Measurements from ENCODE around the gene SAFB2. TPM values are rescaled to one million over a fixed set of nuclear protein-coding genes. Genes with fewer than 3 reads are reported as not detected.

SAFB2 gene
- total RNA-seq = 22.2 TPM
- 60.6 TPM for polyA plus RNA-seq
- long read RNA-seq, donor 1 = 0 reads
- long read RNA-seq, donor 2, partial matches to known transcripts = 198 of 203 reads
- long read RNA-seq, donor 2, other reads (novel, unspliced or antisense) = 0 of 203 reads
- long read RNA-seq, donor 3, partial matches to known transcripts = 68 of 75 reads
- long read RNA-seq, donor 3, other reads (novel, unspliced or antisense) = 6 of 75 reads
- long read RNA-seq, donor 4, partial matches to known transcripts = 55 of 55 reads
- long read RNA-seq, donor 4, other reads (novel, unspliced or antisense) = 0 of 55 reads
- long read RNA-seq, donor 5, partial matches to known transcripts = 89 of 90 reads
- long read RNA-seq, donor 5, other reads (novel, unspliced or antisense) = 0 of 90 reads
- long read RNA-seq, donor 6, partial matches to known transcripts = 27 of 28 reads
- long read RNA-seq, donor 6, other reads (novel, unspliced or antisense) = 0 of 28 reads
- long read RNA-seq, donor 7, partial matches to known transcripts = 50 of 61 reads
- long read RNA-seq, donor 7, other reads (novel, unspliced or antisense) = 11 of 61 reads
- long read RNA-seq, donor 8, partial matches to known transcripts = 21 of 22 reads
- long read RNA-seq, donor 8, other reads (novel, unspliced or antisense) = 0 of 22 reads
- long read RNA-seq, donor 9, partial matches to known transcripts = 49 of 49 reads
- long read RNA-seq, donor 9, other reads (novel, unspliced or antisense) = 0 of 49 reads
- long read RNA-seq, donor 10, partial matches to known transcripts = 39 of 39 reads
- long read RNA-seq, donor 10, other reads (novel, unspliced or antisense) = 0 of 39 reads

- WGBS = under 1% methylated on average over 116 of the region's 116 CpGs
- no peaks in the 10 kb centered on the region for H3K9me3 ChIP-seq (ENCODE audit: control insufficient read depth in 2 of 2, insufficient read depth in 1 of 2, low read length in 1 of 2)
- peaks cover 35 to 52% of the 10 kb centered on the region in 2 donors for H3K4me1 ChIP-seq (ENCODE audit: control insufficient read depth in 2 of 2, insufficient read depth in 2 of 2, low read length in 2 of 2)
- peak within 1 kb of the TSS; percentile 86 to 92 for H3K4me3 ChIP-seq (ENCODE audit: low read length in 2 of 2)
- peak within 1 kb of the TSS; percentile 94 to 99 for H3K27ac ChIP-seq (ENCODE audit: low read depth in 1 of 2, low read length in 1 of 2)
- peaks cover 39 to 65% of the 10 kb centered on the region in 2 donors for H3K36me3 ChIP-seq (ENCODE audit: control insufficient read depth in 2 of 2, insufficient read depth in 2 of 2, low read length in 1 of 2)
- no peaks in the 10 kb centered on the region for H3K27me3 ChIP-seq (ENCODE audit: control insufficient read depth in 2 of 2, insufficient read depth in 1 of 2, low read length in 1 of 2)
- DNase-seq (ENCODE audit: low read depth in 6 of 9, low spot score in 9 of 9) = peak; percentile 99 to 100 (median 100)
Observed at GRCh38 chr19:5622465-5623396, at the start of gene SAFB2, which contains the start of gene SAFB. TSS of gene SAFB2 (minus strand) at chr19:5622776. CDS start at chr19:5622715, 61 bp downstream. TSS of gene SAFB (plus strand) at chr19:5623083. CDS start at chr19:5623206, 123 bp downstream.

GRCh38 chr19:5671600-5671999, 49.0 kb upstream of the SAFB2 start:
- no peak for DNase-seq (ENCODE audit: low read depth in 6 of 9, low spot score in 9 of 9)
- H3K9me3 ChIP-seq (ENCODE audit: control insufficient read depth in 2 of 2, insufficient read depth in 1 of 2, low read length in 1 of 2) = no peaks in the 10 kb centered on the region
- no peaks in the 10 kb centered on the region for H3K27me3 ChIP-seq (ENCODE audit: control insufficient read depth in 2 of 2, insufficient read depth in 1 of 2, low read length in 1 of 2)
- 96% methylated on average over 7 of the region's 7 CpGs for WGBS
- peaks cover 37 to 51% of the 10 kb centered on the region in 2 donors for H3K36me3 ChIP-seq (ENCODE audit: control insufficient read depth in 2 of 2, insufficient read depth in 2 of 2, low read length in 1 of 2)
- H3K4me1 ChIP-seq (ENCODE audit: control insufficient read depth in 2 of 2, insufficient read depth in 2 of 2, low read length in 2 of 2) = no peaks in the 10 kb centered on the region
- H3K27ac ChIP-seq (ENCODE audit: low read depth in 1 of 2, low read length in 1 of 2) = no peak overlapping the region
- no peak overlapping the region for H3K4me3 ChIP-seq (ENCODE audit: low read length in 2 of 2)

GRCh38 chr19:5669212-5669611, 46.6 kb upstream of the SAFB2 start:
- no peaks in the 10 kb centered on the region for H3K27me3 ChIP-seq (ENCODE audit: control insufficient read depth in 2 of 2, insufficient read depth in 1 of 2, low read length in 1 of 2)
- no peaks in the 10 kb centered on the region for H3K9me3 ChIP-seq (ENCODE audit: control insufficient read depth in 2 of 2, insufficient read depth in 1 of 2, low read length in 1 of 2)
- no peak for DNase-seq (ENCODE audit: low read depth in 6 of 9, low spot score in 9 of 9)
- WGBS = 97% methylated on average over 11 of the region's 11 CpGs
- H3K4me1 ChIP-seq (ENCODE audit: control insufficient read depth in 2 of 2, insufficient read depth in 2 of 2, low read length in 2 of 2) = no peaks in the 10 kb centered on the region
- no peak overlapping the region for H3K27ac ChIP-seq (ENCODE audit: low read depth in 1 of 2, low read length in 1 of 2)
- H3K4me3 ChIP-seq (ENCODE audit: low read length in 2 of 2) = no peak overlapping the region
- H3K36me3 ChIP-seq (ENCODE audit: control insufficient read depth in 2 of 2, insufficient read depth in 2 of 2, low read length in 1 of 2) = peaks cover 61 to 70% of the 10 kb centered on the region in 2 donors

- Histone ChIP-seq H3K4me3 (ENCODE audit: low read length in 2 of 2) (no peak overlapping the region), H3K9me3 (ENCODE audit: control insufficient read depth in 2 of 2, insufficient read depth in 1 of 2, low read length in 1 of 2) (no peaks in the 10 kb centered on the region), H3K36me3 (ENCODE audit: control insufficient read depth in 2 of 2, insufficient read depth in 2 of 2, low read length in 1 of 2) (peaks cover 74 to 84% of the 10 kb centered on the region in 2 donors), H3K27me3 (ENCODE audit: control insufficient read depth in 2 of 2, insufficient read depth in 1 of 2, low read length in 1 of 2) (no peaks in the 10 kb centered on the region), H3K4me1 (ENCODE audit: control insufficient read depth in 2 of 2, insufficient read depth in 2 of 2, low read length in 2 of 2) (no peaks in the 10 kb centered on the region), H3K27ac (ENCODE audit: low read depth in 1 of 2, low read length in 1 of 2) (no peak overlapping the region)
- no peak for DNase-seq (ENCODE audit: low read depth in 6 of 9, low spot score in 9 of 9)
- 97% methylated on average over 22 of the region's 22 CpGs for WGBS
Observed at GRCh38 chr19:5667751-5668271, 45.2 kb upstream of the SAFB2 start.

- no peak for DNase-seq (ENCODE audit: low read depth in 6 of 9, low spot score in 9 of 9)
- H3K9me3 ChIP-seq (ENCODE audit: control insufficient read depth in 2 of 2, insufficient read depth in 1 of 2, low read length in 1 of 2) = no peaks in the 10 kb centered on the region
- no peaks in the 10 kb centered on the region for H3K27me3 ChIP-seq (ENCODE audit: control insufficient read depth in 2 of 2, insufficient read depth in 1 of 2, low read length in 1 of 2)
- H3K27ac ChIP-seq (ENCODE audit: low read depth in 1 of 2, low read length in 1 of 2) = no peak overlapping the region
- no peak overlapping the region for H3K4me3 ChIP-seq (ENCODE audit: low read length in 2 of 2)
- WGBS = 97% methylated on average over 26 of the region's 26 CpGs
- H3K36me3 ChIP-seq (ENCODE audit: control insufficient read depth in 2 of 2, insufficient read depth in 2 of 2, low read length in 1 of 2) = peaks cover 78 to 91% of the 10 kb centered on the region in 2 donors
- no peaks in the 10 kb centered on the region for H3K4me1 ChIP-seq (ENCODE audit: control insufficient read depth in 2 of 2, insufficient read depth in 2 of 2, low read length in 2 of 2)
Observed at GRCh38 chr19:5666921-5667610, 44.5 kb upstream of the SAFB2 start.

- no peak overlapping the region for H3K4me3 ChIP-seq (ENCODE audit: low read length in 2 of 2)
- H3K36me3 ChIP-seq (ENCODE audit: control insufficient read depth in 2 of 2, insufficient read depth in 2 of 2, low read length in 1 of 2) = peaks cover 86 to 94% of the 10 kb centered on the region in 2 donors
- H3K27ac ChIP-seq (ENCODE audit: low read depth in 1 of 2, low read length in 1 of 2) = no peak overlapping the region
- no peak for DNase-seq (ENCODE audit: low read depth in 6 of 9, low spot score in 9 of 9)
- WGBS = 91% methylated on average over 10 of the region's 10 CpGs
- H3K27me3 ChIP-seq (ENCODE audit: control insufficient read depth in 2 of 2, insufficient read depth in 1 of 2, low read length in 1 of 2) = no peaks in the 10 kb centered on the region
- H3K4me1 ChIP-seq (ENCODE audit: control insufficient read depth in 2 of 2, insufficient read depth in 2 of 2, low read length in 2 of 2) = no peaks in the 10 kb centered on the region
- no peaks in the 10 kb centered on the region for H3K9me3 ChIP-seq (ENCODE audit: control insufficient read depth in 2 of 2, insufficient read depth in 1 of 2, low read length in 1 of 2)
Observed at GRCh38 chr19:5665781-5666513, 43.4 kb upstream of the SAFB2 start.

GRCh38 chr19:5664515-5664914, 41.9 kb upstream of the SAFB2 start:
- 97% methylated on average over 2 of the region's 2 CpGs for WGBS
- Histone ChIP-seq H3K27me3 (ENCODE audit: control insufficient read depth in 2 of 2, insufficient read depth in 1 of 2, low read length in 1 of 2) (no peaks in the 10 kb centered on the region), H3K4me1 (ENCODE audit: control insufficient read depth in 2 of 2, insufficient read depth in 2 of 2, low read length in 2 of 2) (no peaks in the 10 kb centered on the region), H3K27ac (ENCODE audit: low read depth in 1 of 2, low read length in 1 of 2) (peak overlapping the region in 1 of 2 donors; percentile 33), H3K36me3 (ENCODE audit: control insufficient read depth in 2 of 2, insufficient read depth in 2 of 2, low read length in 1 of 2) (peaks cover 96% of the 10 kb centered on the region in 2 donors), H3K4me3 (ENCODE audit: low read length in 2 of 2) (no peak overlapping the region), H3K9me3 (ENCODE audit: control insufficient read depth in 2 of 2, insufficient read depth in 1 of 2, low read length in 1 of 2) (no peaks in the 10 kb centered on the region)
- DNase-seq (ENCODE audit: low read depth in 6 of 9, low spot score in 9 of 9) = no peak
